Measurements from ENCODE around the gene SLC7A4.

Gene SLC7A4

GRCh38 chr22:20989323-20990138 lies 42.8 kb downstream of the SLC7A4 start:
- DNase-seq (ENCODE audit: low read depth in 1 of 2, low spot score in 1 of 2) = no peak

- DNase-seq (ENCODE audit: low read depth in 1 of 2, low spot score in 1 of 2) = no peak
Measured at GRCh38 chr22:20988573-20989322, 43.6 kb downstream of the SLC7A4 start.

- DNase-seq (ENCODE audit: low read depth in 1 of 2, low spot score in 1 of 2) = no peak
Measured at GRCh38 chr22:20987375-20987774, 45.0 kb downstream of the SLC7A4 start.

GRCh38 chr22:20986365-20986764 lies 46.0 kb downstream of the SLC7A4 start:
- no peak for DNase-seq (ENCODE audit: low read depth in 1 of 2, low spot score in 1 of 2)

- DNase-seq (ENCODE audit: low read depth in 1 of 2, low spot score in 1 of 2) = no peak
Measured at GRCh38 chr22:20985720-20986119, 46.6 kb downstream of the SLC7A4 start.

- DNase-seq (ENCODE audit: low read depth in 1 of 2, low spot score in 1 of 2) = no peak
Measured at GRCh38 chr22:20983081-20983771, 49.1 kb downstream of the SLC7A4 start.

- no peak for DNase-seq (ENCODE audit: low read depth in 1 of 2, low spot score in 1 of 2)
Measured at GRCh38 chr22:20982563-20982882, 49.8 kb downstream of the SLC7A4 start.

GRCh38 chr22:20981787-20982562 lies 50.4 kb downstream of the SLC7A4 start, which contains the start of gene LZTR1:
Gene LZTR1 (plus strand): TSS chr22:20982297. CDS start chr22:20982372, 75 bp downstream.
- DNase-seq (ENCODE audit: low read depth in 1 of 2, low spot score in 1 of 2) = peak; percentile 42 to 65

GRCh38 chr22:20980938-20981722 lies 51.2 kb downstream of the SLC7A4 start:
- DNase-seq (ENCODE audit: low read depth in 1 of 2, low spot score in 1 of 2) = no peak

GRCh38 chr22:20980523-20980922 lies 51.8 kb downstream of the SLC7A4 start:
- DNase-seq (ENCODE audit: low read depth in 1 of 2, low spot score in 1 of 2) = no peak

- no peak for DNase-seq (ENCODE audit: low read depth in 1 of 2, low spot score in 1 of 2)
Measured at GRCh38 chr22:20979940-20980453, 52.4 kb downstream of the SLC7A4 start.

- peak; percentile 18 to 49 for DNase-seq (ENCODE audit: low read depth in 1 of 2, low spot score in 1 of 2)
Measured at GRCh38 chr22:20979243-20979809, 53.0 kb downstream of the SLC7A4 start.

Measured in stimulated activated CD4-positive, alpha-beta T cell treated with anti-CD3 and anti-CD28 coated beads, Interleukin-15, amount 100 ng/mL, for 1 hour (primary cell).